Stimulated activated CD4-positive, alpha-beta T cell treated with anti-CD3 and anti-CD28 coated beads, Interleukin-12 subunit alpha, Interleukin-12 subunit beta, amount 100 ng/mL, for 48 hours (primary cell): ENCODE data around the gene FDPS.
A peak's percentile ranks its signal among the peaks of the same experiment; 100 is the strongest.
"Not testable (repeated sequence)": the region's sequence is repeated elsewhere in the genome, so short reads cannot be mapped to it uniquely, and the experiment has no call there.

ENCODE experiments used
- DNase-seq, 3 donors: peaks; one replicate each; pipeline ENCODE4 v3.0.0-alpha.2; 2020; ENCODE audit warnings: low read depth in 2 of 3, low spot score in 1 of 3

The FDPS gene

DNA sequence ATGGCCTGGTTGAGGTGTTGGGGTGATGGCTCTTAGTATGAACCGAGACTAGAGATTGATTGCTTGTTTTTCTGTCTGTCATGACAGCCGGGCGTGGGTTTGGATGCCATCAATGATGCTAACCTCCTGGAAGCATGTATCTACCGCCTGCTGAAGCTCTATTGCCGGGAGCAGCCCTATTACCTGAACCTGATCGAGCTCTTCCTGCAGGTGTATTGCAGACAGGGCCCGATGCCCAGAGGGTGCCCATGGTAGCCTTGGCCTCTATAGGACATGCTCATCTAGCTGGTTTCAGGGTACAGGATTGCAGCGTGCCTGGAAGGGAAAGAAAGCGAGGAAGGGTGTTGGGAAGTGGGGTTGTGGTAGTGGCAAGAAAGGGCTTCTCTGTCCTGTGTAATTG, 9.4 kb downstream of the FDPS start:
- no peak for DNase-seq

DNA sequence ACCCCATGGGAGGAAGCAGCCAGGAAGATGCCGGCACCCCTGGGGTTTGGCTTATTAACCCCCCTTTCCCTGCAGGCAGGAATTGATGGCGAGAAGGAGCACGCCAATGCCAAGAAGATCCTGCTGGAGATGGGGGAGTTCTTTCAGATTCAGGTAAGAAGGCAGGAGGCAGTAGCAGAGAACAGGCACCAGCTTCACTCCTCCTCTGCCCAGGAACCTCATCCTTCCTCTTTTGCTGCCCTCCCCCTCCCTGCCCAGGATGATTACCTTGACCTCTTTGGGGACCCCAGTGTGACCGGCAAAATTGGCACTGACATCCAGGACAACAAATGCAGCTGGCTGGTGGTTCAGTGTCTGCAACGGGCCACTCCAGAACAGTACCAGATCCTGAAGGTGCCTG, 10.9 kb downstream of the FDPS start:
- no peak for DNase-seq

DNA sequence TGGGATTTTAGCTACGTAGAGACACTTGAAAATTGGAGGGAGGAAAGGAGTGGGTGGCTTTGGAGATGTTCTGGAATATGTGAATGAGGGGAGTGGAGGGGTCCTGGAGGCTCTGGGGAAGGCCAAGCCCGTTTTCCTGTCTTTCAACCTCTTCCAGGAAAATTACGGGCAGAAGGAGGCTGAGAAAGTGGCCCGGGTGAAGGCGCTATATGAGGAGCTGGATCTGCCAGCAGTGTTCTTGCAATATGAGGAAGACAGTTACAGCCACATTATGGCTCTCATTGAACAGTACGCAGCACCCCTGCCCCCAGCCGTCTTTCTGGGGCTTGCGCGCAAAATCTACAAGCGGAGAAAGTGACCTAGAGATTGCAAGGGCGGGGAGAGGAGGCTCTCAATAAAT, 11.6 kb downstream of the FDPS start:
- DNase-seq: no peak

DNA sequence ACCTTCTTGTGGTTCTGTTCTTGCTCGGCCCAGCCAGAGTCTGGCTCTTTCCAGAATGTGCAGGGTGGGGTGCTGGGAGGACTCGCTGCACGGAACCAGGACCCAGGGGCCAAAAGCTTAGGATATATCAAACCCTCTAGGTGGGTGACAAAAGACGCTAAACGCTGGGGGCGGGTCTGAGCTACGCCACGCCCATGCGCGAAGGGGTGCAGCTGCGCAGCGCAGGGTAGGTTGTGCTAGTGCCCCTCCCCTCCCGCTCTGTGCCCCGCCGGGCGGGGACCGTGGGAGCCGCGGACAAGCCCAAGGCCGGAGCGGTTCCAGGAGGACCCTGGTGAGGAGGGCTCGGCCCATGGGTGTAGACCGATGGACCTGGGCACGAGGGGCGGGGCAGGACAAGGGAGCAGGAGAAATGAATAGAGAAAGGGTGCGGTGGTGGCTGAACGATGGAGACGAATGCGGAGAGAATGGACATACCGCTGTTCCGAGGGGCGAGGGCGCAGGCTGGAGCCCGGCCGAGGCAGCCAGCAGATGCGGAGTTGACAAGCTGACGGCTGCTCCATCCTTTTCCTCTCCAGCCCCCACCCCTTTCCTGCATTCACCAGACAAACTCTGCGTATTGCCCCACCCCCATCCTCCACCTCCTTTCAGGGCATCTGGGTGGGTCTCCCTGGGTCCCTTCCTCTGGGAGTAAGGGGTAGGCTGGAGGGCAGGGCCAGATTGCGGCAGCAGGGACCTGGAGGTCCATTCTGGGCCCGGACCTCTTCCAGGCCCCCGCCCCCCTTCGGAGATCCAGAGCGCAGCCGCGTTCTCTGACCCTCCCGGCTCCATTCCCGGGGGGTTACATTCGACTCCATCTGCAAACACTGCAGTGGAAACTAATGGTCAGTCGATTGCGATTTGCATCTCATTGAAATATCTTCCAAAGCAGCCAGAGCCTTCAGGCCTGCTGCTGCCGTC, 12.3 kb downstream of the FDPS start, which contains the start of gene RUSC1:
Gene RUSC1 (plus strand): TSS at position 234 of the 957 bp plus-strand sequence. CDS start 880 bp downstream, outside the sequence.
- peak; percentile 58 to 72 (median 61) for DNase-seq

DNA sequence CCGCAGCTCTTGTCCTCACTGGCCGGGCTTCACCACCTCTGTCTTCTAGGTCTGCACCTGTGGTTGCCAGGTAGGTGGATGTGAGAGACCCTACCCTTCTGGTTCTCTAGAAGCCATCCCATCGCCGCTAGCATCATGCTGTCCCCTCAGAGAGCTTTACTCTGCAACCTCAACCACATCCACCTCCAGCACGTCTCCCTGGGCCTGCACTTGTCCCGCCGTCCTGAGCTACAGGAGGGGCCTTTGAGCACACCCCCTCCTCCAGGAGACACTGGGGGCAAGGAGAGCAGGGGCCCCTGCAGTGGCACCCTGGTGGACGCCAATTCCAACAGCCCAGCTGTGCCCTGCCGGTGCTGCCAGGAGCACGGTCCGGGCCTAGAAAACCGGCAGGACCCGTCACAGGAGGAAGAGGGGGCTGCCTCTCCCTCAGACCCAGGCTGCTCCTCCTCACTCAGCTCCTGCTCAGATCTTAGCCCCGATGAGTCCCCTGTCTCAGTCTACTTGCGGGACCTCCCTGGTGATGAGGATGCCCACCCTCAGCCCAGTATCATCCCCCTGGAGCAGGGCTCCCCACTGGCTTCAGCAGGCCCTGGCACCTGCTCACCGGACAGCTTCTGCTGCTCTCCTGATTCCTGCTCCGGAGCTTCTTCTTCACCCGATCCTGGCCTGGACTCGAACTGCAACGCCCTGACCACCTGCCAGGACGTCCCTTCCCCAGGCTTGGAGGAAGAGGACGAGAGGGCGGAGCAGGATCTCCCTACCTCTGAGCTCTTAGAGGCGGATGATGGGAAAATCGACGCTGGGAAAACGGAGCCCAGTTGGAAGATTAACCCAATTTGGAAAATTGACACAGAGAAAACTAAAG, 13.2 kb downstream of the FDPS start:
- no peak for DNase-seq

DNA sequence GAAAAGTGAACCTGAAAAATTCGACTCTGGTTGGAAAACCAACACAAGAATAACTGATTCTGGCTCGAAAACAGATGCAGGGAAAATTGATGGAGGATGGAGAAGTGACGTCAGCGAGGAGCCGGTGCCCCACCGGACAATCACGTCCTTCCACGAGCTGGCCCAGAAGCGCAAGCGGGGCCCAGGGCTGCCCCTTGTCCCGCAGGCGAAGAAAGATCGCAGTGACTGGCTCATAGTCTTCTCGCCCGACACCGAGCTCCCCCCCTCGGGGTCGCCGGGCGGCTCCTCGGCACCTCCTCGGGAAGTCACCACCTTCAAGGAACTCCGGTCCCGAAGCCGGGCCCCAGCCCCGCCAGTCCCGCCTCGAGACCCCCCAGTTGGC, 13.9 kb downstream of the FDPS start:
- no peak for DNase-seq

DNA sequence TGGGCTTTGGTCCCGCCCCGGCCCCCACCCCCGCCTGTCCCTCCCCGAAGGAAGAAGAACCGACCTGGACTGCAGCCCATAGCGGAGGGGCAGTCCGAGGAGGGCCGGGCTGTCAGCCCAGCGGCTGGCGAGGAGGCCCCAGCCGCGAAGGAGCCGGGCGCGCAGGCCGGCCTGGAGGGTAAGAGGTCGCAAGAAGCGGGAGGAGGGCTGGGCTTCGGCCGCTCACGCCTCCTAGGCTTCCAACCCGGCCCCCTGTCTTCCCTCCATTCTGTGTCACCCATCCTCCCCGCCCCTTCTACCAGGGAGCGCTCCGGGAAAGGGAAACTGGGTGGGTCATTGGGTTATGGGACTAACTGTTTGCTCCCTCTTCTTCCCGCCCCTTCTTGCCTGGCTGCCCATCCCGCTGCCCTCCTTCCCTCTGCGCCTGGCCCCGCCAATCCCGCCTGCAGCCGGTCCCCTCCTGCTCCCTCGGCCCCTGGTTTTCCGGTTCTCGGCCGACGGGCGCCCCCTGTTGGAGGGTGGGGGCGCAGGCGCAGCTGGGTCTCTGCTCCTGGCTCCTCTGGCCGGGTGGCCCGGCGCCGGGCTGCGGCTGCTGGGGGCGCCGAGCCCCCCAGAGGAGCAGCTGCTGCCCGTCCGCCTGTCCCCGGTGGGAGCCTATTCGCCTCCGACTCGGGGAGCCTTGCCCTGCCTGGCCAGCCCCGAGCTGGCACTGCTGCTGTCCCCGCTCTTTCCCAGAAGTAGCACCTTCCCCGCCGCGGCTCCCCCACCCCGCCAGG, 14.5 kb downstream of the FDPS start:
- peak; percentile 67 to 87 (median 86) for DNase-seq

DNA sequence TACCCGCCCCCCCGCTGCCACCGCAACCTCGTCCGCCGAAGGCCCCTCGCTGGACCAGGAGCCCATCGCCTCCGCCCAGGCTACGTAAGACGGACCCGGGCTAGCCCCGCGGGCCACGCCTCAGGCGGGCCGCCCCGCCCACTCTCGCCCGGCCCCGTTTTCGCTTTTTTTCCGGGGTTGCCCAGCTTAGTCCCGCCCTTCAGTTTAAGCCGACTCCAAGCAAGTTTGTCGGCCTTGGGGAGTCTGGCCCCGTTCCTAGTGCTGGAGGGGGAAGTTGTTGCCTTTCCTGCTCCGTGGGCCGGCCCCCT, 15.0 kb downstream of the FDPS start:
- peak; percentile 72 to 80 (median 75) for DNase-seq

DNA sequence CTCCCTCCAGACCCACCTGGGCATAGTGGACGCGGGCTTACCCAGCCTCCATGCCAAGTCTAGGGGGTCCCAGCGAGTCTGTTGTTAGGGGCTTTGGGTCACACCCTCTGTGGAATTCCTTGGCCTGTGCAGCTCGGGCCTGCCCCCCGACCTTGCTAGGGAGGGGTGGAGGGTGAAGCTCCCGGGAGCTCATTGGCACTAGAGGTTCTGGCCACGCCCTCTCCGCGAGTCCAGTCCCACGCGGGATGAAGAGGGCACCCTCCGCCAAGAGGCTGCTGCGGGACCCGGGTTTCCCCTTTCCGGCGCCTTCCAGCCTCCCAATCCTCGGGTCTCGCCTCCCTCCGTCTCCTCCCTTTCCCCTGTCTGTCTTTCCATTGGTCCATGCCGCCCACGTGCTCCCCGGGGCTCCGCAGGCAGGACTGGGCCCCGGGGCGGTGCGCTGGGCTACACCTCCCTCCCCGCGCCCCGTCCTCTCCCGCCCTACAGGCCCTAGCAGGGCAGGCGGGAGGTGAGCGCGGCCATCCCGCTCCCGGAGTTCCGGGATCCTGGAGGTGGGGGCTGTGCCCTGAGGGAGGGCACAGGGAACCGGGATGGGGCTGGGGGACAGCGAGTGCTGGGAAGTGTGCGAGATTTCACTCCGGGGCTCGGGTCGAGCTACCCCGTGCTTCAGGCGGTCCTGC, 15.5 kb downstream of the FDPS start:
- DNase-seq: peak; percentile 87 to 97 (median 89)

DNA sequence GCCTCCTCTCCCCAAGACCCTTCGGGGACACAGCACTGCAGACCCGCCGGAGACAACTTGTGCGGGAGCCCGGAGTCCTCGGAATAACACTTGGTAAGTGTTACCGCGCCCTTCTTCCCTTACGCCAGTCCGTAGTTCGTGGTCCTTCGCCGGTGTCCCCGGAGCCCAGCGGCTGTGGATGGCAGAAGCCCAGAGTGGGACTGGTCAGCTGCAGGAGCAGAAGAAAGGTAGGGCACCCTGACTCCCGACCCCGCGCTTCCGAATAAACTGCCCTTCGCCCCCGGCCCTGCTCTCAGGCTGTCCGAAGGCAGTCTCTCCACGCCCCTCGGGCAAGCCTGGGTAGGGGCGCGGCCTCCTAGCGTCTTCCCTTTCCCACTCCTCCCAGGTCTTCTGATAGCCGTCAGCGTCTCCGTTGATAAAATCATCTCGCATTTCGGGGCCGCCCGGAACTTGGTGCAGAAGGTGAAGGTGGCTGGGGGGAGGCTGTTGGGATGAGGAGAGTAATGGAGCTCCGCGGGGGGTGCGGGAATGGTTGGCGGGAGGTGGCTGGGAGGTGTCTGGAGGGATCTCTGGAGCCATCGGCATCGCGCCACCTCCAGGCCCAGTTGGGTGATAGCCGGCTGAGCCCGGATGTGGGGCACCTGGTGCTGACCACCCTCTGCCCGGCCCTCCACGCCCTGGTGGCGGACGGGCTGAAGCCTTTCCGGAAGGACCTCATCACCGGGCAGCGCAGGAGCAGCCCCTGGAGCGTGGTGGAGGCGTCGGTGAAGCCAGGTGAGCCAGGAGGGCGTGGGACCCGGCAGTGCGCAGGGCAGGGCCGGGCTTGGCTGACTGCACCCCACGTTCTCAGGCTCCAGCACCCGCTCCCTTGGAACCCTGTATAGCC, 16.3 kb downstream of the FDPS start:
- DNase-seq: no peak

DNA sequence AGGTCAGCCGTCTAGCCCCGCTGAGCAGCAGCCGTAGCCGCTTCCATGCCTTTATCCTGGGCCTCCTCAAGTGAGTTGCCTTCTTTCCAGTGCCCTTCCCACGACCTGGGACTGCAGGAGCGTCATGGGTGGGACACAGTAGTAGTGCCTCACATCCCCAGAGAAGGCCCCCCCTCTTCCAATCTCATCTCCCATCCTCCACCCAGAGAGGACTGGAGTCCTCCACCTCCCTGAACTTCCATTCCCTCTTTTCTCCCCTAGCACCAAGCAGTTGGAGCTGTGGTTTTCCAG, 16.9 kb downstream of the FDPS start:
- no peak for DNase-seq

DNA sequence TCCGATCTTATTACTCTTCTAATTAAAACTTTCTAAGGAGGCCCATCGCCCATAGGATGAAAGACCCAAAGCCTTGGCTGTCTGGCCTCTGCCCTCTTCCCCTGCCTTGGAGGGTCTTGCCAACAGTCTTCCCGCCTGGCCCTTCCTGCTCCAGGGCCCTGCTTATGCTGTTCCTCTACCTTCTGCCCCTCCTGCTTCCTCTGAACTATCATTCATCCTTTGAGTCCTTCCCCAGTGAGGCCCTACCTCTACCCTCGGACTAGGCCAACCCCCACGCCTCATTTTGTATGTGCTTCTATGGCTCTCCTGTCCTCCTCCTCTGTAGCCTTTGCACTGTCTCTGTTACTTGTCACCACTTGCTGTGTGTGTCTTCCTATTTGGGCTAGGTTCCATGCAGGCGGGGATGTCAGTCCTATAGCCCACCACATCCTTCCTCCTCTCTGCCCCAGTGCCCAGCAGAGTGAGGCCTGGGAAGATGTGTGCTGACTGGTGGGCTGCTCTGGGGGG, 17.4 kb downstream of the FDPS start:
- DNase-seq: no peak

DNA sequence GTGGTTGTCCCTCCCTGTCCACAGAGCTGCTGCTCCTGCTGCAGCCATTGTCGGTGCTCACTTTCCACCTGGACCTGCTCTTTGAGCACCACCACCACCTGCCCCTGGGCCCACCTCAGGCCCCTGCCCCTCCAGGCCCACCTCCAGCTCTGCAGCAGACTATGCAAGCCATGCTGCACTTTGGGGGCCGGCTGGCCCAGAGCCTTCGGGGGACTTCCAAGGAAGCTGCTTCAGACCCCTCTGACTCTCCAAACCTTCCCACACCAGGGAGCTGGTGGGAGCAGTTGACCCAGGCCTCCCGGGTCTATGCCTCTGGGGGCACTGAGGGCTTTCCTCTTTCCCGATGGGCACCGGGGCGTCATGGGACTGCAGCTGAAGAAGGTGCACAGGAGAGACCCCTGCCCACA, 18.0 kb downstream of the FDPS start:
- no peak for DNase-seq

DNA sequence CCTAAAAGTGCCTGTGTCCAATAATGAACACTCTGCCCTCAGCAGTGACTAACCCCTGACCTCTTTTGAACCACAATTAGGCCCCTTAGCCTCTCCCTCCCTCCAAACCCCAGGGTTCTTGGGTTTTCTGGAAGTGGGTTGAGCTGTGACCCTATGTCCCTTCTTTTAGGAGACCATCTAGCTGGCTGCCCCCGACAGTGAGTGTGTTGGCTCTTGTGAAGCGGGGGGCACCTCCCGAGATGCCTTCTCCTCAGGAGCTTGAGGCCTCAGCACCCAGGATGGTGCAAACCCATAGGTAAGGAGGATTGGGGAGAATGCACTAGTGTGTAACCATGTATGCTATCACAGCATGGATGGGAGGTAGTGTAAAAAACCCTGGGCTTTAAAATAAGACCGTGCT, 19.3 kb downstream of the FDPS start:
- DNase-seq: no peak

DNA sequence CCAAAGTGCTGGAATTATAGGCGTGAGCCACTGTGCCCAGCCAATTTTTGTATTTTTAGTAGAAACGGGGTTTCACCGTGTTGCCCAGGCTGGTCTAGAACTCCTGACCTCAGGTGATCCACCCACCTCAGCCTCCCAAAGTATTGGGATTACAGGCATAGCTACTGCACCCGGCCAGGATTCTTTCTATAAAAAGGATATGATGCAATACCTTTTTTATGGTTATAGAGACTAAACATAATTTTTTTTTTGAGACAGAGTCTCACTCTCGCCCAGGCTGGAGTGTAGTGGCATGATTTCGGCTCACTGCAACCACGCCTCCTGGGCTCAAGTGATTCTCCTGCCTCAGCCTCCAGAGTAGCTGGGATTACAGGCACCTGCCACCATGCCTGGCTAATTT, 20.2 kb downstream of the FDPS start:
- DNase-seq: not testable (repeated sequence)

DNA sequence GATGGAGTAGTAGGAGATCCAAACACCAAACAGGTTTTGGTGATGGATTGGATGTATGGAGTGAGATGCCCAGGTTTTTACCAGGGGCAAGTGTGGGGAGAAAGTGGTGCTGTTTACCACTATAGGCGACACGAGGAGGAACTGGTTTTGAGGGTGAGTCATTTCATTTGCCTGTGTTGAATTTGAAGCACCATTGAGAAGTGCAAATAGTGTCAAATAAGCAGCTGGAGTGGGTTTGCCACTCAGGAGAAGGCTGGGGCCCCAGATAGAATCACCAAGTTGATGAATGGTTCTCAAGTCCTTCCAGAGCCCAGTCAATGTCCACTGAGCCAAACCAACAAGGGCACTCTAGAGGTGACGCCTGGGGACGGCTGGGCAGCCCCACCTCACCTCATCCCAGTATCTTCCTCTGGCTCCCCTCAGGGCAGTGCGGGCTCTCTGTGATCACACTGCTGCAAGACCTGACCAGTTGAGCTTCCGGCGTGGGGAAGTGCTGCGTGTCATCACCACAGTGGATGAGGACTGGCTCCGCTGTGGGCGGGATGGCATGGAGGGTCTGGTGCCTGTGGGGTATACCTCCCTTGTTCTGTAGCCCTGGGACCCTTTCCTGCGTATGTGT, 21.4 kb downstream of the FDPS start:
- no peak for DNase-seq

DNA sequence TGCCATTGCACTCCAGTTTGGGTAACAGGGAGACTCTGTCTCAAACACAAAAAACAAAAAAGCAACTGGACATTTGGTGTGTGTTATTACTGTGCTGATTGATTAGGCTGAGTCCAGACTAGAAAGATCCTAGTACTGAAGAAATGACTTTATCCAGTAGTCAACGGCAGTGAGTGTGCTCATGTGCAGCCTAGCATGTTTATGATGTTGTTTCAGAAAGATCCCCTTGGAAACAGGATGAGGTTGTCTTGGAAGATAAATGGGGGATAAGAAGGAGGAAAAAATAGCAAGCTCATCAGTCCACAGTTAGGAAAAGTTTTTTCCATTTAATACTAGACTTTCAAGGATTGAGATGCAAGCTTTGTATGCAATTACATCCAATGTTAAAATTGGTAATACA, 26.3 kb downstream of the FDPS start:
- no peak for DNase-seq

DNA sequence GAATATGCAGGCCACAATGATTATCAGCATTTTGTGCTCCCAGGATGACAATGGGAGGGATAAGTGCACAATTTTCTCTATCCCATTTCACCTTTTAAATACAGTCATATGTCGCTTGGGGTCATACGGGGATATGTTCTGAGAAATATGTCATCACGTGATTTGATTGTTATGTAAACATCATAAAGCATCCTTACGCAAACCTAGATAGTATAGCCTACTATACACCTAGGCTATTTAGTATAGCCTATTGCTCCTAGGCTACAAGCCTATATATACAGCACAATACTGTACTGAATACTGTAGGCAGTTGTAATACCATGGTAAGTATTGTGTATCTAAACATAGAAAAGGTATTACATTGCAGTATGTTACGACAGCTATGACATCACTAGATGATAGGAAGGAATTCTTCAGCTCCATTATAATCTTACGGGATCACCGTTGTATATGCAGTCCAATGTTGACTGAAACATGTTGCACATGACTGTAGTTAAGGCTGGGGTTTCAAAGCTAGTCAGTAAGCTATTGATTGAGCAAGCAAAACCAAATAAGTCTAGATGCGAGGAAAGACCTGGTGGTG, 30.9 kb downstream of the FDPS start:
- no peak for DNase-seq

DNA sequence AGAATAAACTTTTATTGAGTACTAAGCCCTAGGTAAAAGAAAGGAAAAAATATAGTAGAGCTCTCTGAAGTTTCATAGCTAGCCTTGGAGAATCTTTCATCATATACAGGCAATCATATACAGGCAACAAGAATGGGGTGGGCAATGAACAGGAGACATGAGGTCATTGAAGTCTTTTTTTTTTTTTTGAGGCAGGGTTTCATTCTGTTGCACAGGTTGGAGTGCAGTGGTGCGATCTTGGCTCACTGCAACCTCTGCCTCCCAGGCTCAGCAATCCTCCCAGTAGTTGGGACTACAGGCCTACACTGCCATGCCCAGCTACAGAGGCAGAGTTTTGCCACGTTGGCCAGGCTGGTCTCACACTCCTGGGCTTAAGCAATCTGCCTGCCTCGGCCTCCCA, 34.2 kb downstream of the FDPS start:
- no peak for DNase-seq
